Lower lobe of right lung (tissue), 2 donors: ENCODE data around the gene TNFSF8. TPM values are rescaled to one million over a fixed set of nuclear protein-coding genes. Genes with fewer than 3 reads are reported as not detected.

ENCODE experiments used
- ATAC-seq, 2 donors: fragments of 200-7000 bp; cut with Tn5 transposase; one replicate each; pipeline ENCODE4 v1.9.1; 2020 to 2022; ENCODE audit warnings: mild to moderate bottlenecking in 2 of 2, moderate library complexity in 2 of 2
- DNase-seq: peaks from one replicate; pipeline ENCODE4 v3.0.0-alpha.2; 2020
- H3K27ac ChIP-seq: fragments of 200-600 bp; one replicate; pipeline ENCODE4 v1.8.0; 2022
- H3K27me3 ChIP-seq: fragments of 200-600 bp; one replicate; pipeline ENCODE4 v1.8.0; 2022; ENCODE audit warnings: low read depth
- H3K36me3 ChIP-seq: fragments of 200-600 bp; one replicate; pipeline ENCODE4 v1.8.0; 2022; ENCODE audit warnings: mild to moderate bottlenecking
- H3K4me1 ChIP-seq: fragments of 200-600 bp; one replicate; pipeline ENCODE4 v1.8.0; 2022
- H3K4me3 ChIP-seq: fragments of 200-600 bp; one replicate; pipeline ENCODE4 v1.8.0; 2022; ENCODE audit warnings: mild to moderate bottlenecking
- H3K9me3 ChIP-seq: fragments of 200-600 bp; one replicate; pipeline ENCODE4 v1.8.0; 2022
- CTCF ChIP-seq: fragments of 200-600 bp; IDR thresholded peaks from one replicate; pipeline ENCODE4 v1.8.0; 2022; ENCODE audit warnings: antibody characterized with exemption, mild to moderate bottlenecking
- intact Hi-C: fragments of 100-400 bp; cut with DNase I; formaldehyde crosslinking; loops from one replicate; pipeline ENCODE4 v1.11.0; 2022
- total RNA-seq: library from RNA; stranded (reverse); fragmentation: NEBNext Ultra II Directional; extraction: Animal tissue kit (Norgen Biotek cat#: 25700); gene quantifications from one replicate; pipeline ENCODE4 v1.2.1, GENCODE V29; 2021
- donor health status: DM: no; HTN: yes; CAD: no; lungs with severe emphysema.

The TNFSF8 gene
- total RNA-seq, 1 donor from 2014 or later, result 3.5 TPM

- H3K36me3 ChIP-seq, result no peaks in the 10 kb centered on the region
- no peaks in the 10 kb centered on the region for H3K9me3 ChIP-seq
- intact Hi-C loops, result no loop called here
- DNase-seq (peak; percentile 52), ATAC-seq (no peak)
- H3K4me3 ChIP-seq, result no peak overlapping the region
- TF ChIP-seq CTCF, result no peak
- peaks cover 5% of the 10 kb centered on the region for H3K4me1 ChIP-seq
- no peaks in the 10 kb centered on the region for H3K27me3 ChIP-seq
- H3K27ac ChIP-seq, result no peak overlapping the region
Measured at GRCh38 chr9:114869845-114870244, 60.5 kb downstream of the TNFSF8 start.

- Histone ChIP-seq H3K9me3 (no peaks in the 10 kb centered on the region), H3K4me3 (no peak overlapping the region), H3K4me1 (peaks cover 5% of the 10 kb centered on the region), H3K27me3 (no peaks in the 10 kb centered on the region), H3K36me3 (no peaks in the 10 kb centered on the region), H3K27ac (no peak overlapping the region)
- intact Hi-C loops, result no loop called here
- ATAC-seq (no peak), DNase-seq (no peak)
- no peak for TF ChIP-seq CTCF
Measured at GRCh38 chr9:114869378-114869777, 61.0 kb downstream of the TNFSF8 start.

GRCh38 chr9:114867327-114867726 is 63.1 kb downstream of the TNFSF8 start:
- Histone ChIP-seq H3K4me1 (peaks cover 5% of the 10 kb centered on the region), H3K4me3 (no peak overlapping the region), H3K36me3 (no peaks in the 10 kb centered on the region), H3K27me3 (no peaks in the 10 kb centered on the region), H3K27ac (no peak overlapping the region), H3K9me3 (no peaks in the 10 kb centered on the region)
- ATAC-seq, result no peak
- intact Hi-C loops, result no loop called here
- no peak for DNase-seq
- no peak for TF ChIP-seq CTCF

- H3K27ac ChIP-seq, result no peak overlapping the region
- no peaks in the 10 kb centered on the region for H3K4me1 ChIP-seq
- no peaks in the 10 kb centered on the region for H3K9me3 ChIP-seq
- DNase-seq (no peak), ATAC-seq (no peak)
- no peaks in the 10 kb centered on the region for H3K27me3 ChIP-seq
- H3K4me3 ChIP-seq, result no peak overlapping the region
- no peaks in the 10 kb centered on the region for H3K36me3 ChIP-seq
- intact Hi-C loops, result no loop called here
- no peak for TF ChIP-seq CTCF
Measured at GRCh38 chr9:114864471-114864870, 65.9 kb downstream of the TNFSF8 start.

GRCh38 chr9:114861922-114862605 is 68.3 kb downstream of the TNFSF8 start:
- intact Hi-C loops, result no loop called here
- no peaks in the 10 kb centered on the region for H3K9me3 ChIP-seq
- H3K4me3 ChIP-seq, result no peak overlapping the region
- H3K27me3 ChIP-seq, result no peaks in the 10 kb centered on the region
- no peak for TF ChIP-seq CTCF
- DNase-seq (no peak), ATAC-seq (no peak)
- H3K27ac ChIP-seq, result no peak overlapping the region
- H3K36me3 ChIP-seq, result no peaks in the 10 kb centered on the region
- H3K4me1 ChIP-seq, result no peaks in the 10 kb centered on the region
